Stimulated activated CD4-positive, alpha-beta T cell treated with anti-CD3 and anti-CD28 coated beads, TNF-alpha, amount 100 ng/mL, for 24 hours (primary cell): ENCODE results near the gene RNF220.
"Not testable (repeated sequence)": the region's sequence is repeated elsewhere in the genome, so short reads cannot be mapped to it uniquely, and the experiment has no call there.

ENCODE experiments used
- DNase-seq, 3 experiments: peaks; one replicate each; pipeline ENCODE4 v3.0.0-alpha.2; 2020; ENCODE audit warnings: low read depth in 3 of 3

Gene RNF220

GRCh38 chr1:44654621-44655187 is 249.6 kb downstream of the RNF220 start:
- DNase-seq = no peak

DNA sequence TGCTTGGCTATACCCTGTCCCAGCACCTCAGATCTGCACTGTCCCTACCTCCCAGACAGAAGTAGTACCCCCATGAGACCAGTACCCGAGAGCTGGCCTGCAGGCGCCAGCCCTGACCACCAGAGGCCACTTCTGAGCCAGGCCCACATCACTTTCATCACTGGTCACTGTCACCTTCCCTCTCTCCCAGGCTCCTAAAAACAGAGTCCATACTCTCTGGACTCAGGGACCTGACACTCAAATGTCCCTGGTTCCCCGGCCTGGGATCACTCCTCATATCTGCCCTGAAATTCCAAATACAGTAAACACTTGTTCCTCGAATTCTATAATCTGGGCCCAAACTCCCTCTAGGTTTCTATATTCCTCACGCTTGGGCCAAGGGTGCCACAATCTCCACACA is 250.6 kb downstream of the RNF220 start:
- no peak for DNase-seq

DNA sequence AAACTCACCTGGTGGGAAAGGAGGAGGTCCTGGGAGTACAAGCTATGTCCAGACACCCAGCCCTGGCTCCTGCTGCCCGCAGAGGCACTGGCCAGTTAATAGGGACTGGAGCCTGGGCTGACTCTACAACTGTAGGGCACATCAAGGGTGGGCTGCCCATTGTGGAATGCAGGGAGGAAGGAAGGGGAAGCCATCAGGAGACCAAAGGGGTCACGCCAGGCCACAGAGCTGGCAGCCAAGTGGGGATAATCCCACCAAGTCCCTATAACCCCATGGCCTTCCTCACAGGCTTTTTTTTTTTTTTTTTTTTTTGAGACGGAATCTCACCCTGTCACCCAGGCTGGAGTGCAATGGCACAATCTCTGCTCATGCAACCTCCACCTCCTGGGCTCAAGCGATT is 254.5 kb downstream of the RNF220 start:
- DNase-seq = no peak

DNA sequence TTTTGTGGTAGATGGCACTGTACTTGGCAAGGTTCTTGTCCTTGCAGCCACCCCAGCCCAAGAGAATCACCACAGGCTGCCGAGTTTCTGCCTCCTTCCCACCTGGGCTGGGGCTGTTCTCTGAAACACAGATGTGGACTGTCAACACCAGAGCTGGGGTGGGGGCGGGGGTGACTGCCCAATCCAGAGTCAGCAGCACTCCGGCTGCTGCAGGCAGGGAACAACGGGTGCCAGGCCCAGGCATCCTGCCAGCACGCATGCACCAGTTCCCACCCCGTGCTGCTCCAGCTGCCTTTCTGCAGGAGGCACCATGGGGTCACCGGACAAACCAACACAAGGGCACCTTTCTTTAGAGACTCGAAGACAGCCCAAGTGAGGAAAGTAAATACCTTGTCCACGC is 255.1 kb downstream of the RNF220 start:
- no peak for DNase-seq

DNA sequence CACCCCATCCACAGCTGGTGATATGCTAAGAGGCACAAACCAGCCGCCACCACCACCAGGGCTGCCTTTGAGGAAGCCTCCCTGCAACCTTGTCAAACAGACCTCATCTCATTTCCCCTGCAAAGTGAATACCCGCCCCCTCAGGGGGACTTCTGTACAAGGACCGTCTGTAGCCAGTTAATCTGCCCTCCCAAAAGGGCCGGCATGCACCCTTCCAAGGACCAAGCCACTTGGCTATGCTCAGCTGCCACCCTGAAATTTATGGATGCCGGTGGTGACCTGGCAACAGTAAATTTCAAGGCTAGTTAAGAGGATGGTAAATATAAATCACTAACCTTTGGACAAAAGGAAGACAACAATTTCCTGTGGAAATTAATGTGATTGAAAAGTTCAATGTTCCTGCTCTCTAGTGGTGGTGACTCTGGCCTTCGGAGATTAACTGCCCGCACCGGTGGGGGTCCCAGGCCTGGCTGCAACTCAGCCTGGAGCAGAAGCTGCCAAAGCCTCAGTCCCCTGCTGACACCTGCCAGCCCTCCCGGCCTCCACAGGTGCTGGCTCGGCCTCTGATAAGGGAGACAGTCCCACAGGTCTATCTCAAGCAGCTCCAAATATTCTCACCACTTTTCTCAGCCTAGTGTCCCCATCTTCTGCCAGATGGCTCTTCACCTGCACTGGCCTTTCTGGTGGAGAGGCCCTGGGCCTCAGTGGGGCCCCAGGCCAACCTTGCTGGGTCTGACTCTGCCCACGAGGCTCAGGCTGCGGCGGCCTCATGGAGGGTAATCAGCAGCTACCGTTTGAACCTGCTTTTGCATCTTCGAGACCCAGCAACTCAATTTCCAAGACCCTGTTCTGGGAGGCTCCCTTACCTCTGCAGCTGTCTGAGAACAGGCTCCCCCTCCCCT is 257.0 kb downstream of the RNF220 start:
- no peak for DNase-seq

DNA sequence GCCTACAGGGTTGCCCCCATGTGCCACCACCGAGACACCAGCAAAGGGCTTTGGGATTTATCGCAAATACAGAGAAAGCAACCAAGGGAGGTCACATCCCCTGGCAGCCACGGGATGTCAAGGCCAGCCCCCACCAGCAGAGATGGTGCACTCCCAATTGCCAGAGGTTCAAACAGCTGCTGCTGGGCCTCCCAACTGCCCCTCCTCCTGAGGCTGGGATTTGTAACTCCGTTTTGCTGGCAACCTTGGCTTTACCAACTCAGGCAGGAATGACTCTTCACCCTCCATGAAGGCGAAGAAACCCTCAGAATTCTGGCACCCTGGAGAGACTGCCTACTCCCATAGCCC is 257.6 kb downstream of the RNF220 start:
- DNase-seq = no peak

DNA sequence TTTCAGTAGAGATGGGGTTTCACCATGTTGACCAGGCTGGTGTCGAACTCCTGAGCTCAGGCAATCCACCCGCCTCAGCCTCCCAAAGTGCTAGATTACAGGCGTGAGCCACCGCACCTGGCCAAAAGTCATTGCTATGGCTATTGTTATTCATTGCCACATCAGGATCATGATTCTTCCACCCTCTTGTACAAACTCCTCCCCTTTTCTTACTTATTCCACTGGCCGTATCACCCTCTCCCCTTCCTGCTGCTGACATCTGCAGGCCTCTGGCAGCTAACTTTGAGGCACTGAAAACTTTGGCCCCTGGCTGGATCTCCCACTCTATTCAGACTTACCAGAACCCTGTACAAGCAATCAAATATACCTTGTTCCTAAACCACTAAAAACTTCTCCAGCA is 258.4 kb downstream of the RNF220 start:
- DNase-seq = no peak

DNA sequence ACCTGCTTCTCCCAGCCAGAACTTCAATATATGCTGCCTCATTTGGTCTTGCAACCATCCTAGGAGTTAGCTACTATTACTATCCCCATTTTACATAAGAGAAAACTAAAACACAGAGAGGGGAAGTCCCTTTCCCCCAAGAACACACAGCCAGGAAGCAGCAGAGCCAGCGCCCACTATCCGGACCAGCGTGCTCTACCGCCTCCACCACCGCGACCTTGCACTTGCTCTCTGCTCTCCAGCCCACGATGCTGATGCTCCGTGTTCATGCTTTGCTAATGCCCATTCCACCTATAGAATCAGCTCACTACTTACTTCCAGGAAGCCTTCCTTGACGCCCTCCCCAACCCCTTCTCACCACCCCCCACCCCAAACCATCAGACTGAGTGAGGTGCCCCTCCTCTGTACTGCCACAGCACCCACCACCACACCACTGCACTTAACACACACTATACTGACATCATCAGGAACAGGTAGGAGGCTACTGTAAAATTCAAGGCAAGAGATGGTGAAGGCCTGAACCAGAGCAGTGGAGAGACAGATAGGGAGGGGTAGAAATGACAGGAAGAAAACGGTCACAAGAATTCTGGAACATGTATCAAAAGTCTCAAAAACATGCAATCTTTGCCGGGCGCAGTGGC is 259.8 kb downstream of the RNF220 start:
- peak in 2 of 3 experiments; percentile 18 to 46 for DNase-seq

GRCh38 chr1:44666719-44667118 is 261.7 kb downstream of the RNF220 start:
- not testable (repeated sequence) for DNase-seq

DNA sequence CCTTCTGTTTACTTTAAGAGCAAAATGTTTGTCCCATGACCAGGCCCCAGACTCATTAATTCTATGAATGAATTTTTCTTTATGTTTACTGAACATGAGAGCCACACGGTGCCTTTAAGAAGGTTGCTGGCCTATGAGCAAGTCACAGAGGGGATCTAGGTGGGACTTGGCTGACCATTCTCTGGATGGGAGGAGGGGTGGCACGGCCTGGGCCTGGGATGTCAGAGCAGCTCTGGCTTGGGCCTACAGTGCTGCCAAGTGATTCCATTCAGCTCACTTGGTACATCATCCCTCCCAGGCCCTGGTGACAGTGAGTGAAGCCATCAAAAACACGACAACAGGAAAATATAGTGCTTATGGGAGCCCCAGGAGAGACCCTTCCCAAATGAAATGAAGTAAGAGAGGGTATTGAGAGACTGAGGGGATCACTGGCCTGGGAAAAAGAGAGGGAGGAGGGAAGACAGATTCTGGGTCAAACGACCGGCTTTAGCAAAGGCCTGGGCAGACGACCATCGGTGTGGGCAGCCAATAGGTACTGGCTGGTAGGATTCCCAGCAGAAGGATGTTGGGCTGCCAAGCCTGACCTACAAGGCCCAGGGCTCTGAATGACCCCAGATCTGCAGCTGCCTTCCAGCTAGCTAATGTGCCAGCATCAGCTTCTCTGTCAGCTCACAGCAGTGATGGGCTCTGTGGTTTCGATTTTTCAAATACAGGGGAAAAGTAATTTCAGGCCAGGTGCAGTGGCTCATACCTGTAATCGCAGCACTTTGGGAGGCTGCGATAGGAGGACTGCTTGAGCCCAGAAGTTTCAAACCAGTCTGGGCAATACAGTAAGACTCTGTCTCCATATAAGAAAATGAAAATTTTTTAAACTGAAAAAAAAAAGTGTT is 265.9 kb downstream of the RNF220 start:
- no peak for DNase-seq

DNA sequence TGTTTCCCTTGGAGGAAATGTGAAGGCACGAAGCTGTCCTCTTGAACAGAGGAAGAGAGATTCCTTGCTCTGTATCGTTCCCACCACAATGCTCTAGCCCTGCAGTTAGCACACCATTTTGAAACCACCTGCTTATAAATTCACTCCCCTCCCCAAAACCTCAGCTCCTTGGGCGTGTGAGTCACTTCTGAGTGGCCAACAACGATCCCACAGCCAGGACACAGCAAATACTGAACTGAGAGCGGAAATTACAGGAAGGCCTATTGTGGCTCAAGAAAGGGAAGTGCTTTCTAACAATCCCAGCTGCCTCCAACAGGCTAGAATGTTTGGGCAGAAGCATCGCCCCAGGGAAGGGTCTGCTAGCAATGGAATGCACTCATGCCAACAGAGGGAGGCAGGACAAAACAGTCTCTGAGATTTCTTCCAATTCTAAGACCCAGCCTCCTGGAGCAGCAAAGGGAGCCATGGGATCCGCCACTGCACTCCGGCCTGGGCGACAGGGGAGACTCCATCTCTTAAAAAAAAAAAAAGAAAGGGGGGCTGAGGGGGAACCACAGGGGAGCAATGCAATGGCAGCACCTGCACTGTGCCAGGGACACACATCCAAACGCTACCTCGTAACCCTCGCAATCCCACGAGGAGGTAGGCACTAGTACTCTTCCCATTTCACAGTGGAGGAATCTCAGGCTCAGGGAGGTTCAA is 267.4 kb downstream of the RNF220 start:
- DNase-seq = no peak

GRCh38 chr1:44672961-44673674 is 268.1 kb downstream of the RNF220 start:
- DNase-seq = no peak

DNA sequence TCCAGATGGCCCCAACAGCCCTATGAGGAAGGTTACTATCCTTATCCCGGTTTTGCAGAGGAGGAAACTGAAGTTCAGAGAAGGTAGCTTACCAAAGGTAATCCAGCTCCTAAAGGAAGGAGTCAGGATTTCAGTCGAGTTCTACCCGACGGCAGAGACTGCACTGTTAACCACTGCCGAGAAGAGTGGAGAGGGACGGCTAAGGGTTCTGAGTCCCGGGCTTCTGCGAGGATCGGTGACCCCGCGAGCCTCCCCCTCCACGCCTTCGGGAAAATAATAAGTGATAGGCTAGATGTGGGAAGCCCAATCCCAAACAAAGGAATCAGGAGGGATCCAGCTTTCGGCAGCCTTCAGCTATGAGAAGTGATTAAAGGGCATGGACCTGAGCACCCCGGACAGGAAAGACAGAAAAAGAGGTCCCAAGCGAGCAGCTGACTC is 268.6 kb downstream of the RNF220 start:
- no peak for DNase-seq

DNA sequence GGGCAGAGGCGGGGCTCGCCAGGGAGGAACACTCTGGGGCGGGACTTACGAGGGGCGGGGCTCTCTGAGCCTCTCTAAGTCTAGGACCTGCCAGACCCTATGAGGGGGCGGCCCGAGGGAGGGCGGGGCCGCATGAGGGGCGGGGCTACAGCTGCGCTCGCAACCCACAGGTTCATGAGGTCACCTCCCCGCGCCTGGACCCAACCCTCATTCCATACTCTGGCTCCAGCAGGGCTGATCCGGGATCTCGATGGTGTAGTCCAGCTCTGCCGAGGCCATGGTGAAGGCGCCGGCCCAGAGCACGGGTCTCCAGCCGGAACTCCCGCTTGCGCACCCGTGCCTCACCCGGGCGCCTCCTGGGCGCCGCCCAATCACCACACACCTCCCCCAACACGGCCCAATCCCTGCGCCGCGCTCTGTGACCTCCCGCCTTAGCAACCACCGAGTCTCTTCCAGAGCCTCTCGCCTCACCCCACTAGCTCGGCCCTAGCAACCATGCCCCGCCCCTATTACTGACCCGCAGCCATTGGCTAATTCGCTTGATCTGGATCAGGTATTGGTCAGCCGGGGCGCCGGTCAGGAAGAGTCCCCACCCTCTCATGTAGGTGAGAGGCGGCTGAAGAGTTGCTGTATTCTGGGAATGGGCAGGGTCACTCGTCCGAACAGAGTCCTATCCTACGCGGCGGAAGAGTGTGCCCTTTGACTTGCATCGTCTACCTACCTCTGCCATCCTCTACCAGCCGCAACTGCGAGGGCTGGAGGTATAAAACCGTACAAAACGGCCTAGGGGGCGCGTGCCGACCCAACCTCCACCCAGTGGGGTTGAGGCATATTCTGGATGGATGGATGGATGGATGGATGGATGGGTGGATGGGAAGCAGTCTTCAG is 269.3 kb downstream of the RNF220 start, which contains the start of the genes ARMH1 and TMEM53:
Gene ARMH1 (plus strand): TSS at position 602 of the 888 bp plus-strand sequence. CDS start 14,984 bp downstream, outside the sequence.
Gene TMEM53 (minus strand): TSS at position 369 of the 888 bp plus-strand sequence. CDS start 90 bp downstream, at position 279.
- peak; percentile 91 to 98 (median 92) for DNase-seq

DNA sequence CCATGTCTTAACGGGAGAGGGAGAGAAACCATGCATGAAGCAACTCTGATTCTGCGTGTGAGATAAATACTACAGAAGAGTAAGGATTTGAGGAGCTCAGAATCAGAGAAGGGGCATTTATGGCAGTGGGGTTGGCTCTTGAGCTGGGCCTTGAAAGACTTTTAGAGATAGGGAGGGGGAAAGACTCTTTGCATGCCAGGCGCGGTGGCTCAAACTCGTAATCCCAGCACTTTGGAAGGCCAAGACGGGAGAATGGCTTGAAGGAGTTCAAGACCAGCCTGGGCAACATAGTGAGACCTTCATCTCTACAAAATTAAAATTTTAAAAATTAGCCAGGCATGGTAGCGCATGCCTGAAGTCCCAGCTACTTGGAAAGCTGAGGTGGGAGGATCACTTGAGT is 270.1 kb downstream of the RNF220 start:
- no peak for DNase-seq

DNA sequence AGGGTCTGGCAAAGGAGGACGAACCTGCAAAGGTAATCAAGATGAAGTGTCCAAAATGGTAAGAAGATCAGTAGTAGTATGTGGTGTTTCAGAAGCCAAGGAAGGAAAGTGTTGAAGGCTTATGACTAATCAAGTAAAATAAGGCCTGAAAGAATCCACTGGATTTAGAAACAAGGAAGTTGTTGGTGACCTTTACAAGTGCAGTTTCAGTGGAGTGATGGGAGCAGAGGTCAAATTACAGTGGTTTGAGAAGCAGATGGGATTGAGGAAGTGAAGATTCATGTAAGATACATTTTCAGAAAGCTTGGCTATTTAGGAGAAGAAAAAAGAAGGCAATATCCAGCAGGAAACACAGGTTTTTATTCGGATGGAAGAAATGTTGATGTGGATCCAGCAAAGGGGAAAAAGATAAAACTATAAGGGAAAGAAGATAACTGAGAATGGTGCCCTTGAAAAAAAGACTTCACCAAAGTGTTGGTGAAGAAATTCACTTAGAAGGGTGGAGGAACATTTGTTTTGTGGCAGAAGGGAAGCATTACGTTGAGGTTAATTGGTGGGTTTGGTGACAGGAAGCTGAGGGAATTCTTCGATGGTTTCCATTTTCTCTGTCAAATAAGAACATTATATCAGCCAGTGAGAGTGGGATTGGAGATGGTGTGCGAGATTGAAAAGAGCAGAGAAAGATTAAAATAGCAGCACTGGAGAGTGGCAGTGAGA is 271.6 kb downstream of the RNF220 start:
- no peak for DNase-seq

DNA sequence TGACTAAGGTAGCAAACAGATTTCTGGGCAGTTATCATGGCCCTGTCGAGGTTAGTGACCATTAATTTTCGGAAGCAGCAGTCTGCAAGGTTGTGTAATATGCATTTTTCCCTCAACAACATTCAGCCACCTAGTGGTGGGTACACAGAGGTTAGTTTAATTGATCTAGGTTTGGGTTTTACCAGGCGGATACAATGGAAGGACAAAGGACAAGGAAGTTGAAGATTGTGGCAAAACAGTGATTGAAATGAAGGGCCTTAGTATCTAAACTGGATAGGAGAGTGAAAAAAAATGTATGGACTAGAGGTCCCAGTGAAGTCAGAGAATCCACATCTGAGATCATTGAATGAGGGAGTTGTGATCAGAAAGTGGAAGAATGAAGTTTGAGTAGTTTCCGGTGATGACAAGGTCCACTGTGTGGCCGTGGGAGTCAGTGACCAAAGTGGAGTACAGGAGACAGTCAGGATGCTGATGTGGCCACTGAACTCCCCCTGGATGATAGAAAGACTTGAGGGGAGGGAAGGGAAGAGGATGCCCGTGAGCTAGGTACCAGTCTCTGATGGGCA is 272.2 kb downstream of the RNF220 start:
- no peak for DNase-seq

DNA sequence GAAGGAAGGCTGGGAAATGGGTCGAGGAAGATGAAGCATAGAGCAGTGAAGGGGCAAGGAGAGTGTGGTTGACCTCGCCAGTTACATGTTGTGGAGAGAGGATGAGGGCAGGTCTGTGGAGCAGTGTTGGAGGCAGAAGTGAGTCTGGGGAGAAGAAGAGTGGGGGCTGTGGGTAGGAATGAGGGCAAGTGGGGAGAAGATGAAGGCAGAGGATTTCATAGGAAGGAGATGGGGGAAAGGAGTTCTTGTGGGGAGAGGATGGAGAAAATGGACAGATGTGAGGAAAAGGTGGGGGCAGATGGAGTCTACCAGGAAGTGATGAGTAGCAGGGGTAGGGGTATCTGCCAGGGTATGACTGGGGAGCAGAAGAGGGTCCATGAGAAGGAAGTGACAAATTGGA is 273.1 kb downstream of the RNF220 start:
- DNase-seq = no peak
